ENCODE results near the gene LMO3. TPM values are rescaled to one million over a fixed set of nuclear protein-coding genes. Genes with fewer than 3 reads are reported as not detected.

Gene LMO3
- total RNA-seq, 4 donors from 2014 or later, result 12.4 to 26.6 (median 21.6) TPM

DNA sequence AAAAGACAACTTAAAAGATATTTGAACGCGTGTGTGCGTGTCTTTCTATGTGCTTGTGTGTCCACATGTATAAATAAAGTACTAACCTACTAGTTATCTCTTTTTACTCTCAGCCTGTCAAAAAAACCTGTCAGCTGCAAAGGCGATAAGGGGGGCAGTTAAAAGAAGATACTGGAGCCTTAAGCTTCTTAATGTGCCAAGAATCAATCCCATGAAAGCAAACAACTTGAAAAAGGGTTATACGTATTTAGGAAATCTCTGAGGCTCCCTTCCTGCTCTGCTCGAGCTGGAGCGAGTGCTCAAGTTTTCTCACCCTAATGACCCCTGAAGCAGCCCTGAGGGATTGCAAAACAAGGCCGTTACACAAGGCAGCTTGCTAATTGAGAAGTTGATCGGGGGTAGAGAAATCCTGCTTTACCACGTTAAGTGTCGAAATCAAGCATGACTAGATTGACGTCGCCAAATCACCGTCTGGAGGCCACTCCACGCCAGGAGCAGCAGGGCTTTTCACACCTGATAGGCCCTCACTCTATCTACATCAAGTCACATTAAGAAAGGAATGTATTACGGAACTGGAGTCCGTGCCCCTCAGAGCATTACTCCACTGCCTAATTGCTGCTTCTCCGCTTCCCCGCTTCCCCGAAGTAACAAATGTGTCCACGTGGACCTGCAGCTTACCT is 32.4 kb downstream of the LMO3 start:
- Histone ChIP-seq H3K4me3 (no peak overlapping the region), H3K36me3 (no peaks in the 10 kb centered on the region), H3K4me1 (no peaks in the 10 kb centered on the region), H3K9me3 (no peaks in the 10 kb centered on the region), H3K27ac (no peak overlapping the region), H3K27me3 (no peaks in the 10 kb centered on the region)
- TF ChIP-seq POLR2A (IDR thresholded peaks at IDR 0.05) (no peak), EP300 (IDR thresholded peaks at IDR 0.05) (peak in 1 of 2 donors; percentile 57)
- TF ChIP-seq, protein P1, sequence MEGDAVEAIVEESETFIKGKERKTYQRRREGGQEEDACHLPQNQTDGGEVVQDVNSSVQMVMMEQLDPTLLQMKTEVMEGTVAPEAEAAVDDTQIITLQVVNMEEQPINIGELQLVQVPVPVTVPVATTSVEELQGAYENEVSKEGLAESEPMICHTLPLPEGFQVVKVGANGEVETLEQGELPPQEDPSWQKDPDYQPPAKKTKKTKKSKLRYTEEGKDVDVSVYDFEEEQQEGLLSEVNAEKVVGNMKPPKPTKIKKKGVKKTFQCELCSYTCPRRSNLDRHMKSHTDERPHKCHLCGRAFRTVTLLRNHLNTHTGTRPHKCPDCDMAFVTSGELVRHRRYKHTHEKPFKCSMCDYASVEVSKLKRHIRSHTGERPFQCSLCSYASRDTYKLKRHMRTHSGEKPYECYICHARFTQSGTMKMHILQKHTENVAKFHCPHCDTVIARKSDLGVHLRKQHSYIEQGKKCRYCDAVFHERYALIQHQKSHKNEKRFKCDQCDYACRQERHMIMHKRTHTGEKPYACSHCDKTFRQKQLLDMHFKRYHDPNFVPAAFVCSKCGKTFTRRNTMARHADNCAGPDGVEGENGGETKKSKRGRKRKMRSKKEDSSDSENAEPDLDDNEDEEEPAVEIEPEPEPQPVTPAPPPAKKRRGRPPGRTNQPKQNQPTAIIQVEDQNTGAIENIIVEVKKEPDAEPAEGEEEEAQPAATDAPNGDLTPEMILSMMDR (IDR thresholded peaks at IDR 0.05), result no peak
- 39 to 46% methylated on average over 21 of the region's 21 CpGs for WGBS, 2 donors
- DNase-seq (ENCODE audit: low spot score in 2 of 2), result peak; percentile 29 to 70

DNA sequence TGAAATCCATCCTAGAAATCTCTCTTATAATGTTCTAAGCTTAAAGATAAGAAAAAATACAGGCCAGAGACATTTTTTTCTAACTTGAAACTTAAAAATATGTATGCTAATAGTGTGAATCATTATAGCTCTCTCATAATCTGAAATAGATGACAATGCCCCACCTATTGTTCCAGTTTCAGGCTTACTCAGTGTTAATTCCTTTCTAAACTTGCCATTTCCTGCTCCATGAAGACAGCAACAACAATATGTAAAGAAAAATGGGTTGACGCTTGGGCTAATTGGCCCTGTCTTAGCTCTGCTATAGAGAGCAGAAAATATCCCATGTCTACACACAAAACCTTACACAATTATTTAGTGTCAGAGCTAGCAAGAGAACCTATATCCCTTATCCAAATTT is 37.1 kb downstream of the LMO3 start:
- H3K4me3 ChIP-seq, result no peak overlapping the region
- no peaks in the 10 kb centered on the region for H3K27me3 ChIP-seq
- no peaks in the 10 kb centered on the region for H3K4me1 ChIP-seq
- 63 to 83% methylated on average over 1 of the region's 1 CpG for WGBS, 2 donors
- no peaks in the 10 kb centered on the region for H3K9me3 ChIP-seq
- no peak for TF ChIP-seq EP300 (IDR thresholded peaks at IDR 0.05)
- TF ChIP-seq, protein P1 (IDR thresholded peaks at IDR 0.05), result no peak
- TF ChIP-seq POLR2A (IDR thresholded peaks at IDR 0.05), result no peak
- no peaks in the 10 kb centered on the region for H3K36me3 ChIP-seq
- DNase-seq (ENCODE audit: low spot score in 2 of 2), result no peak
- H3K27ac ChIP-seq, result no peak overlapping the region

DNA sequence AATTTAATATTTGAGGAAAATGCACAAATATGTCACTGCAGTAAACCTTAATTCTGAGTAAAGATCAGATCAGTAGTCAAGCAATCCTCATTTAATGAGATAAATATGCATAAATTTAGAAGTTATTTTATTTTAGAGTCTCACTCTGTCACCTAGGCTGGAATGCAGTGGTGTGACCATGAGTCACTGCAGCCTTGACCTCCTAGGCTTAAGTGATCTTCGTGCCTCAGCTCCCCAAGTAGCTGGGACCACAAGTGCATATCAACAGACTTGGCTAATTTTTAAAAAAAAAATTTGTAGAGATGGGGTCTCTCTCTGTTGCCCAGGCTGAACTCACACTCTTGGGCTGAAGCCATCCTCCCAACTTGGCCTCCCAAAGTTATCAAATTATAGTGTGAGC is 41.3 kb downstream of the LMO3 start:
- H3K4me1 ChIP-seq, result peaks cover 0 to 5% (median 0%) of the 10 kb centered on the region in 4 donors
- H3K36me3 ChIP-seq, result no peaks in the 10 kb centered on the region
- WGBS, 2 donors, result 61 to 78% methylated on average over 1 of the region's 1 CpG
- no peak for DNase-seq (ENCODE audit: low spot score in 2 of 2)
- H3K27ac ChIP-seq, result no peak overlapping the region
- TF ChIP-seq, protein P1 (IDR thresholded peaks at IDR 0.05), result no peak
- no peak for TF ChIP-seq POLR2A (IDR thresholded peaks at IDR 0.05)
- TF ChIP-seq EP300 (IDR thresholded peaks at IDR 0.05), result no peak
- H3K27me3 ChIP-seq, result no peaks in the 10 kb centered on the region
- no peak overlapping the region for H3K4me3 ChIP-seq
- no peaks in the 10 kb centered on the region for H3K9me3 ChIP-seq

DNA sequence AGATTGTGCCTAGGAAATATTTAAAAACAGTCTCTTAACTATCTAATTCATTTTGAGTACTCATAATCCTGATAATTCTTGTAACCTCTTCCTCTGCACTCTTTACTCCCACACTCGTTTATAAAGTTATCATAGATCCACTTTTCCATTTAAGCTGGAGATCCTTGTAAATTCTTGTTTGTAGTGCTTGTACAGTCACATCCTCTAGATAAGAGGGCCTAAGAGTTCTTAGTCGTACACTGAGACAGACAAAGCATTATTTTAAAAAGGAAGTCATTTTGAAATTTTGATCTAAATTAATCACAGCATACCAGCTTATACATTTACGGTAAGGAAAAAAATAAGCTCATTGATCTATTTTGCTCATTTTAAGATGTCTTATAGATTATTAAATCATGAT is 42.5 kb downstream of the LMO3 start:
- Histone ChIP-seq H3K36me3 (no peaks in the 10 kb centered on the region), H3K9me3 (no peaks in the 10 kb centered on the region), H3K4me1 (peaks cover 0 to 5% (median 0%) of the 10 kb centered on the region in 4 donors), H3K4me3 (no peak overlapping the region), H3K27ac (no peak overlapping the region), H3K27me3 (no peaks in the 10 kb centered on the region)
- TF ChIP-seq POLR2A (IDR thresholded peaks at IDR 0.05), result no peak
- TF ChIP-seq, protein P1 (IDR thresholded peaks at IDR 0.05), result no peak
- no peak for TF ChIP-seq EP300 (IDR thresholded peaks at IDR 0.05)
- 49 to 52% methylated on average over 3 of the region's 3 CpGs for WGBS, 2 donors
- no peak for DNase-seq (ENCODE audit: low spot score in 2 of 2)

DNA sequence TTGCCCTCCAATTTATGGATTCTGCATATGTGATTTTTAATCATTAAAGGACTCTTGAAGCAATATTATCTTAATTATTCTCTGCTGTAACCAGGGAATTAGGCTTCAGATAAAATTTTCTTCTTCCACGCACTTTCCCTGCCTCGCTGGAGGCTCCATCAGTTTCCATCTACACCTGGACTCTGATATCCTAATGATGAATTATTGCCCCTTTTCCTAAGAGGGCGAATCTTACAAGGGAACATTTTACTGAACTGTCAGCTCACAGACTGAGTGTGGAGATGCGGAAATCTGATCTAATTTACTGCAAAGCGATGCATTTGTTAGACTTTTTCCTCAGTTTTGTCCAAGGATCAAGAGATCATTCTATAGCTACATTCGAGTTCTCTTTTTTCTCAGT is 43.0 kb downstream of the LMO3 start:
- no peaks in the 10 kb centered on the region for H3K9me3 ChIP-seq
- no peak overlapping the region for H3K27ac ChIP-seq
- no peak overlapping the region for H3K4me3 ChIP-seq
- peaks cover 0 to 5% (median 0%) of the 10 kb centered on the region in 4 donors for H3K4me1 ChIP-seq
- H3K27me3 ChIP-seq, result no peaks in the 10 kb centered on the region
- TF ChIP-seq, protein P1 (IDR thresholded peaks at IDR 0.05), result no peak
- TF ChIP-seq EP300 (IDR thresholded peaks at IDR 0.05) (no peak), POLR2A (IDR thresholded peaks at IDR 0.05) (no peak)
- no peaks in the 10 kb centered on the region for H3K36me3 ChIP-seq
- 83 to 88% methylated on average over 6 of the region's 6 CpGs for WGBS, 2 donors
- no peak for DNase-seq (ENCODE audit: low spot score in 2 of 2)

Data from tibial nerve (tissue), 4 donors.